HCT116 (cell line): ENCODE data around the gene NEK7. TPM values are rescaled to one million over a fixed set of nuclear protein-coding genes. Genes with fewer than 3 reads are reported as not detected.

Experiments
- ATAC-seq: fragments of 200-7000 bp; cut with Tn5 transposase; 2 replicates; pipeline ENCODE4 v1.9.1; 2020; ENCODE audit warnings: mild to moderate bottlenecking, moderate library complexity
- BruUV-seq: library from RNA; stranded (reverse); fragments of 400-500 nt; replicated peaks from 2 replicates; lab custom pipeline; 2021; lab: Mats Ljungman, UMichigan
- CTCF ChIA-PET: fragments of 300-600 bp; sonication (Branson Sonifier 250); formaldehyde crosslinking; loops from one replicate; lab custom pipeline; 2021; ENCODE audit warnings: antibody characterized with exemption; lab: Charles Lee
- POLR2A ChIA-PET: fragments of 300-600, 350-600 bp; sonication (Branson Sonifier 250); formaldehyde crosslinking; loops from one replicate; lab custom pipeline; 2021; ENCODE audit warnings: antibody characterized with exemption; lab: Charles Lee
- RAD21 ChIA-PET, 2 experiments: fragments of 300-600 bp; sonication (Branson Sonifier 250); formaldehyde crosslinking; loops; one replicate each; lab custom pipeline; 2023; ENCODE audit warnings: low total read pairs in 2 of 2; ENCODE audit not compliant: uncharacterized antibody in 2 of 2, unreplicated experiment in 2 of 2, low non-redundant PET in 1 of 2; lab: Charles Lee
- DNase-seq: peaks from one replicate; pipeline ENCODE4 v3.0.0-alpha.2; 2010; ENCODE audit warnings: low read depth, low spot score
- H2AFZ ChIP-seq: fragments of 200-600 bp; shearing (Covaris generic), sonication (generic); 2 replicates; pipeline ENCODE4 v1.6.1; 2017; ENCODE audit warnings: low read depth, mixed run types, mixed read lengths, antibody characterized with exemption, low read length; ENCODE audit not compliant: poor library complexity, severe bottlenecking
- H3K27ac ChIP-seq: 2 replicates; pipeline ENCODE4 v1.5.1; 2012; ENCODE audit warnings: low read depth, low read length
- H3K27me3 ChIP-seq: fragments of 200-600 bp; sonication (generic); 2 replicates; pipeline ENCODE4 v1.6.1; 2016; ENCODE audit warnings: mixed run types, low read length, mixed read lengths; ENCODE audit not compliant: insufficient read depth
- H3K36me3 ChIP-seq, 2 experiments: fragments of 200-500 bp in 1 of 2; fragments of 200-600 bp in 1 of 2; sonication (Bioruptor generic) in 1 of 2; sonication (generic) in 1 of 2; 2 replicates each; pipeline versions ENCODE4 v1.5.1 to v1.6.1; 2014 to 2016; ENCODE audit warnings: low read length in 2 of 2, inconsistent platforms in 1 of 2, mixed read lengths in 1 of 2, mixed run types in 1 of 2; ENCODE audit not compliant: insufficient read depth in 2 of 2, control insufficient read depth in 1 of 2
- H3K4me1 ChIP-seq, 2 experiments: fragments of 200-600 bp in 1 of 2; sonication (generic) in 1 of 2; 2 replicates each; pipeline versions ENCODE4 v1.5.1 to v1.6.1; 2012 to 2017; ENCODE audit warnings: low read length in 2 of 2, inconsistent platforms in 1 of 2, mild to moderate bottlenecking in 1 of 2, mixed read lengths in 1 of 2, mixed run types in 1 of 2, moderate library complexity in 1 of 2; ENCODE audit not compliant: insufficient read depth in 2 of 2, control insufficient read depth in 1 of 2
- H3K4me2 ChIP-seq: fragments of 200-600 bp; sonication (generic); 2 replicates; pipeline ENCODE4 v1.6.1; 2017; ENCODE audit warnings: mixed run types, low read length, mixed read lengths
- H3K4me3 ChIP-seq, 2 experiments: fragments of 200-600 bp in 1 of 2; sonication (generic) in 1 of 2; replicated peaks in 1 of 2; 2 replicates each; pipeline ENCODE4 v1.5.1; 2011 to 2016; ENCODE audit warnings: low read length in 2 of 2, control low read depth in 1 of 2, low read depth in 1 of 2, mild to moderate bottlenecking in 1 of 2, mixed read lengths in 1 of 2, mixed run types in 1 of 2
- H3K79me2 ChIP-seq: fragments of 200-600 bp; sonication (generic); 2 replicates; pipeline ENCODE4 v1.6.1; 2017; ENCODE audit warnings: mild to moderate bottlenecking, mixed run types, low read length, moderate library complexity, mixed read lengths; ENCODE audit not compliant: insufficient read depth
- H3K9ac ChIP-seq: fragments of 200-600 bp; sonication (generic); 2 replicates; pipeline ENCODE4 v1.6.1; 2016; ENCODE audit warnings: low read length, mixed read lengths
- H3K9me2 ChIP-seq: fragments of 200-600 bp; sonication (generic), shearing (Covaris generic); 2 replicates; pipeline ENCODE4 v1.6.1; 2017; ENCODE audit warnings: mixed run types, mild to moderate bottlenecking, moderate library complexity; ENCODE audit not compliant: insufficient read depth
- H3K9me3 ChIP-seq, 2 experiments: fragments of 200-500 bp in 1 of 2; fragments of 200-600 bp in 1 of 2; sonication (Bioruptor generic) in 1 of 2; sonication (generic) in 1 of 2; 2 replicates each; pipeline ENCODE4 v1.6.1; 2014 to 2017; ENCODE audit warnings: low read length in 2 of 2, mixed read lengths in 2 of 2, inconsistent platforms in 1 of 2, low read depth in 1 of 2, mild to moderate bottlenecking in 1 of 2, mixed run types in 1 of 2, moderate library complexity in 1 of 2; ENCODE audit not compliant: control insufficient read depth in 1 of 2, insufficient read depth in 1 of 2
- H4K20me1 ChIP-seq: fragments of 200-600 bp; sonication (generic), shearing (Covaris generic); 2 replicates; pipeline ENCODE4 v1.6.1; 2017; ENCODE audit warnings: mixed run types, mild to moderate bottlenecking, moderate library complexity; ENCODE audit not compliant: insufficient read depth
- EGR1 ChIP-seq: IDR thresholded peaks from 2 replicates; pipeline ENCODE4 v1.6.1; 2012; ENCODE audit warnings: low read depth
- FOSL1 ChIP-seq: IDR thresholded peaks from 2 replicates; pipeline ENCODE4 v1.6.1; 2012; ENCODE audit warnings: low read depth
- POLR2AphosphoS5 ChIP-seq: IDR thresholded peaks from 2 replicates; pipeline ENCODE4 v1.6.1; 2011; ENCODE audit warnings: mild to moderate bottlenecking, low read depth, low read length, moderate library complexity
- TCF7L2 ChIP-seq: IDR thresholded peaks from 2 replicates; pipeline ENCODE4 v1.7.0; 2011; ENCODE audit warnings: borderline replicate concordance, inconsistent platforms; ENCODE audit not compliant: insufficient read depth, insufficient read length; ENCODE audit errors: extremely low read depth
- YY1 ChIP-seq: IDR thresholded peaks from 2 replicates; pipeline ENCODE4 v1.6.1; 2011; ENCODE audit warnings: low read length, low read depth, moderate library complexity, mild to moderate bottlenecking; ENCODE audit not compliant: insufficient replicate concordance; ENCODE audit errors: extremely low read depth
- ZFX ChIP-seq: fragments of 450-650 bp; IDR thresholded peaks from 2 replicates; pipeline ENCODE4 v1.6.1; 2017
- intact Hi-C: fragments of 100-400 bp; cut with micrococcal nuclease; formaldehyde crosslinking; loops from 2 replicates; pipeline ENCODE4 v1.10.0; 2022
- total RNA-seq: library from RNA; stranded (reverse); gene quantifications from one replicate; pipeline ENCODE4 v1.2.1, GENCODE V29; 2021; ENCODE audit not compliant: unreplicated experiment
- TF ChIP-seq, protein P1 (sequence below): IDR thresholded peaks from 2 replicates; pipeline ENCODE4 v1.6.1; 2012
- TF ChIP-seq, protein P2 (sequence below): IDR thresholded peaks from 2 replicates; pipeline ENCODE4 v1.6.1; 2012; ENCODE audit warnings: low read depth

Gene NEK7
- total RNA-seq, 1 experiment from 2014 or later = 33.0 TPM

DNA sequence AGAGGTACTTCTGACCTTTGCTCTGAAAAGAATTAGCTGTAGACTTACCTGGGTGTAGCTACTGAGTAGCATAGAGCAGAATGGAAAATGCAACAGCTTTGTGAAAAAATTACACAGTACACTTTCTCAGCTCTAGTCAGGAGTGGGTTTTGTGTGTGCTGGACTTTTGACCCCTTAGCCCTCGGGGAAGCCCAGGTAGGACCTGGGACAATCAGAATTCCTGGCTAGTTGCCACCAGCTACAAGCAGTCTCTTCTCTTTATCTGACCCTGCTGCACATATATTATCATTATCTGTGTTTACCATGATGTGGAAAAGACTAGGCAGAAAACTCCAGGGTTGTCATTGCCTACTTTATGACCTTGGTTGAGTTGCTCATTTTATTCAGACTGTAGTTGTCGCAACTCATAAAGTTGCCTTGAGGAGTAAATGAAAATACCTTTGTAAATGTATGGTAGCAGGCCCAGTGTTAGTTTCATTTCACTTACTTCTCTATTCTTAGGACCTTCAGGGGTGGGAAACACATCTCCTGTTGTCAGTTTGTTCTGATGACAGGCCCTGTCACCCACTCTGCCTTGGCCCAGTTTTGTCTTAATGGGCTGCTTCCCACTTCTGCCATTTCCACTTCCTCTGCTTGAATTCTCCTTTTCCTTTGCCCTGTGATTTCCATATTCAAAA lies 5.4 kb downstream of the NEK7 start:
- intact Hi-C loops = no loop called here
- Histone ChIP-seq H4K20me1 (no peaks in the 10 kb centered on the region), H3K27ac (no peak overlapping the region), H3K4me1 (peaks cover 6 to 20% of the 10 kb centered on the region in 2 experiments; a peak in 3 of 4 replicates), H3K9ac (no peak overlapping the region), H3K4me3 (no peak overlapping the region), H3K9me3 (no peaks in the 10 kb centered on the region), H3K27me3 (no peaks in the 10 kb centered on the region), H3K36me3 (no peaks in the 10 kb centered on the region), H3K4me2 (no peak overlapping the region), H3K9me2 (no peaks in the 10 kb centered on the region), H2AFZ (no peak overlapping the region), H3K79me2 (peaks cover 89% of the 10 kb centered on the region)
- ChIA-PET RAD21 (no interaction called here), CTCF (no interaction called here), POLR2A (no interaction called here)
- TF ChIP-seq POLR2AphosphoS5 (no peak), YY1 (no peak), FOSL1 (no peak), TCF7L2 (no peak), EGR1 (no peak), ZFX (no peak)
- TF ChIP-seq, protein P1, sequence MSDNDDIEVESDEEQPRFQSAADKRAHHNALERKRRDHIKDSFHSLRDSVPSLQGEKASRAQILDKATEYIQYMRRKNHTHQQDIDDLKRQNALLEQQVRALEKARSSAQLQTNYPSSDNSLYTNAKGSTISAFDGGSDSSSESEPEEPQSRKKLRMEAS = no peak
- TF ChIP-seq, protein P2, sequence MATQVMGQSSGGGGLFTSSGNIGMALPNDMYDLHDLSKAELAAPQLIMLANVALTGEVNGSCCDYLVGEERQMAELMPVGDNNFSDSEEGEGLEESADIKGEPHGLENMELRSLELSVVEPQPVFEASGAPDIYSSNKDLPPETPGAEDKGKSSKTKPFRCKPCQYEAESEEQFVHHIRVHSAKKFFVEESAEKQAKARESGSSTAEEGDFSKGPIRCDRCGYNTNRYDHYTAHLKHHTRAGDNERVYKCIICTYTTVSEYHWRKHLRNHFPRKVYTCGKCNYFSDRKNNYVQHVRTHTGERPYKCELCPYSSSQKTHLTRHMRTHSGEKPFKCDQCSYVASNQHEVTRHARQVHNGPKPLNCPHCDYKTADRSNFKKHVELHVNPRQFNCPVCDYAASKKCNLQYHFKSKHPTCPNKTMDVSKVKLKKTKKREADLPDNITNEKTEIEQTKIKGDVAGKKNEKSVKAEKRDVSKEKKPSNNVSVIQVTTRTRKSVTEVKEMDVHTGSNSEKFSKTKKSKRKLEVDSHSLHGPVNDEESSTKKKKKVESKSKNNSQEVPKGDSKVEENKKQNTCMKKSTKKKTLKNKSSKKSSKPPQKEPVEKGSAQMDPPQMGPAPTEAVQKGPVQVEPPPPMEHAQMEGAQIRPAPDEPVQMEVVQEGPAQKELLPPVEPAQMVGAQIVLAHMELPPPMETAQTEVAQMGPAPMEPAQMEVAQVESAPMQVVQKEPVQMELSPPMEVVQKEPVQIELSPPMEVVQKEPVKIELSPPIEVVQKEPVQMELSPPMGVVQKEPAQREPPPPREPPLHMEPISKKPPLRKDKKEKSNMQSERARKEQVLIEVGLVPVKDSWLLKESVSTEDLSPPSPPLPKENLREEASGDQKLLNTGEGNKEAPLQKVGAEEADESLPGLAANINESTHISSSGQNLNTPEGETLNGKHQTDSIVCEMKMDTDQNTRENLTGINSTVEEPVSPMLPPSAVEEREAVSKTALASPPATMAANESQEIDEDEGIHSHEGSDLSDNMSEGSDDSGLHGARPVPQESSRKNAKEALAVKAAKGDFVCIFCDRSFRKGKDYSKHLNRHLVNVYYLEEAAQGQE = no peak
- ATAC-seq (no peak), DNase-seq (no peak)
- no TSS peak for BruUV-seq
